A673 (cell line): ENCODE measurements around the gene PRKCB.

ENCODE experiments used
- EZH2 ChIP-seq: fragments of 200-600 bp; sonication (generic); IDR thresholded peaks from 2 replicates; pipeline ENCODE4 v1.6.1; 2017; ENCODE audit warnings: borderline replicate concordance, low read depth, mild to moderate bottlenecking, mixed read lengths, antibody characterized with exemption, low read length; ENCODE audit not compliant: poor library complexity, severe bottlenecking
- TF ChIP-seq, protein P1 (sequence below): fragments of 300-800, 200-600 bp; sonication (generic); conservative IDR thresholded peaks from 2 replicates; pipeline ENCODE4 v1.5.1; 2017; ENCODE audit warnings: low read depth, mild to moderate bottlenecking, antibody characterized with exemption, low read length, moderate library complexity, mixed read lengths

- TF ChIP-seq, protein P1, sequence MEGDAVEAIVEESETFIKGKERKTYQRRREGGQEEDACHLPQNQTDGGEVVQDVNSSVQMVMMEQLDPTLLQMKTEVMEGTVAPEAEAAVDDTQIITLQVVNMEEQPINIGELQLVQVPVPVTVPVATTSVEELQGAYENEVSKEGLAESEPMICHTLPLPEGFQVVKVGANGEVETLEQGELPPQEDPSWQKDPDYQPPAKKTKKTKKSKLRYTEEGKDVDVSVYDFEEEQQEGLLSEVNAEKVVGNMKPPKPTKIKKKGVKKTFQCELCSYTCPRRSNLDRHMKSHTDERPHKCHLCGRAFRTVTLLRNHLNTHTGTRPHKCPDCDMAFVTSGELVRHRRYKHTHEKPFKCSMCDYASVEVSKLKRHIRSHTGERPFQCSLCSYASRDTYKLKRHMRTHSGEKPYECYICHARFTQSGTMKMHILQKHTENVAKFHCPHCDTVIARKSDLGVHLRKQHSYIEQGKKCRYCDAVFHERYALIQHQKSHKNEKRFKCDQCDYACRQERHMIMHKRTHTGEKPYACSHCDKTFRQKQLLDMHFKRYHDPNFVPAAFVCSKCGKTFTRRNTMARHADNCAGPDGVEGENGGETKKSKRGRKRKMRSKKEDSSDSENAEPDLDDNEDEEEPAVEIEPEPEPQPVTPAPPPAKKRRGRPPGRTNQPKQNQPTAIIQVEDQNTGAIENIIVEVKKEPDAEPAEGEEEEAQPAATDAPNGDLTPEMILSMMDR, result no peak
- no peak for TF ChIP-seq EZH2
Measured at GRCh38 chr16:23829454-23829853, 6.3 kb upstream of the PRKCB start.
